D721Med (cell line): ENCODE data around the gene ZSCAN10.
A peak's percentile ranks its signal among the peaks of the same experiment; 100 is the strongest.

ENCODE experiments used
- DNase-seq: peaks from one replicate; pipeline ENCODE4 v3.0.0; 2011; ENCODE audit warnings: low spot score; ENCODE audit not compliant: insufficient read length
- FAIRE-seq: peaks from 2 replicates; lab custom pipeline; 2011; peaks lifted over from hg19 to GRCh38; lab: Jason Lieb, UNC
- TF ChIP-seq, protein P1 (sequence below): IDR thresholded peaks from 2 replicates; pipeline ENCODE4 v1.5.1; 2012; ENCODE audit warnings: mild to moderate bottlenecking, control low read depth; ENCODE audit not compliant: insufficient read depth; ENCODE audit errors: missing control alignments

Gene ZSCAN10

DNA sequence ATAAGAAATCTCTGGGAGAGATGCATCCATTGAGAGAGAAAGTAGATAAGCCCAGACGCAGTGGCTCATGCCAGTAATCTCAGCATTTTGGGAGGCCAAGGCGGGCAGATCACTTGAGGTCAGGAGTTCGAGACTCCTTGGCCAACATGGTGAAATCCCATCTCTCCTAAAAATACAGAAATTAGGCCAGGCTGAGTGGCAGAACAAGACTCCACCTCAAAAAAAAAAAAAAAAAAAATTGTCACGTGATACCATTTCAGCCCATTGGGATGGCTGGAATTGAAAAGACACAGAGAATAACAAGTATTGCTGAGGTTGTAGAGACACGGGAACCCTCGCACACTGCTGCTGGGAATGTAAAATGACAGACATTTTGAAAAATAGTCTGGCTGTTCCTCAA is 36.5 kb downstream of the ZSCAN10 start:
- FAIRE-seq, result no peak
- no peak for DNase-seq
- TF ChIP-seq, protein P1, sequence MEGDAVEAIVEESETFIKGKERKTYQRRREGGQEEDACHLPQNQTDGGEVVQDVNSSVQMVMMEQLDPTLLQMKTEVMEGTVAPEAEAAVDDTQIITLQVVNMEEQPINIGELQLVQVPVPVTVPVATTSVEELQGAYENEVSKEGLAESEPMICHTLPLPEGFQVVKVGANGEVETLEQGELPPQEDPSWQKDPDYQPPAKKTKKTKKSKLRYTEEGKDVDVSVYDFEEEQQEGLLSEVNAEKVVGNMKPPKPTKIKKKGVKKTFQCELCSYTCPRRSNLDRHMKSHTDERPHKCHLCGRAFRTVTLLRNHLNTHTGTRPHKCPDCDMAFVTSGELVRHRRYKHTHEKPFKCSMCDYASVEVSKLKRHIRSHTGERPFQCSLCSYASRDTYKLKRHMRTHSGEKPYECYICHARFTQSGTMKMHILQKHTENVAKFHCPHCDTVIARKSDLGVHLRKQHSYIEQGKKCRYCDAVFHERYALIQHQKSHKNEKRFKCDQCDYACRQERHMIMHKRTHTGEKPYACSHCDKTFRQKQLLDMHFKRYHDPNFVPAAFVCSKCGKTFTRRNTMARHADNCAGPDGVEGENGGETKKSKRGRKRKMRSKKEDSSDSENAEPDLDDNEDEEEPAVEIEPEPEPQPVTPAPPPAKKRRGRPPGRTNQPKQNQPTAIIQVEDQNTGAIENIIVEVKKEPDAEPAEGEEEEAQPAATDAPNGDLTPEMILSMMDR, result no peak

DNA sequence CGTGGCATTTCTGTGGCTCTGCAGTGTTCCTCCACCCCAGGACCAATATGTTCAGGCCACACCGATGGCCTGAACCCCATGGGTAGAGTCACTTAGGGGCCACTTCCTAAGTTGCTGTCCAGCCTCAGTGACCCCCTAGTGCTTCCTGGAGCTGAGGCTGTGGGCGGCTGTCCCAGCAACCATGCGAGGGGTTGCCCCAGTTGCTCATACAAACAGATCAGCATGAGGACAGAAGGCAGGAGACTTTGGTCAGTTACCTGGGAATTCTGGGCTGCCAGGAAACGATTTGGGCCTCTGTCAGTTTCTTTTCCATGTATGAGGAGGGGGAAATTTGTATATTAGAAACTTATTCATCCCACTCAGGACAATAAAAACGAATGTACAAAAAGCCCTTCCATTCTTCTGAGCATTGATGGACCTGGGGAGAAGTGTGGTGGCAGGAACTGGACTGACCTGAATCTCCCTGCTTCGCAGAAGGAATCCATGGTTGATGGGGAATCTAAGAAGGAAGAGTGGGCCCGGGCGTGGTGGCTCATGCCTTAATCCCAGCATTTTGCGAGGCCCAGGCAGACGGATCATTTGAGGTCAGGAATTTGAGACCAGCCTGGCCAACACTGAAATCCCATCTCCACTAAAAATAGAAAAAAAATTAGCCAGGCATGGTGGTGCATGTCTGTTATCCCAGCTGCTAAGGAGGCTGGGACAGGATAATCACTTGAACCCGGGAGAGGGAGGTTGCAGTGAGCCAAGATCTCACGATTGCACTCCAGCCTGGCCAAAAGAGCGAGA is 38.6 kb downstream of the ZSCAN10 start:
- FAIRE-seq (no peak), DNase-seq (no peak)
- TF ChIP-seq, protein P1, result no peak

DNA sequence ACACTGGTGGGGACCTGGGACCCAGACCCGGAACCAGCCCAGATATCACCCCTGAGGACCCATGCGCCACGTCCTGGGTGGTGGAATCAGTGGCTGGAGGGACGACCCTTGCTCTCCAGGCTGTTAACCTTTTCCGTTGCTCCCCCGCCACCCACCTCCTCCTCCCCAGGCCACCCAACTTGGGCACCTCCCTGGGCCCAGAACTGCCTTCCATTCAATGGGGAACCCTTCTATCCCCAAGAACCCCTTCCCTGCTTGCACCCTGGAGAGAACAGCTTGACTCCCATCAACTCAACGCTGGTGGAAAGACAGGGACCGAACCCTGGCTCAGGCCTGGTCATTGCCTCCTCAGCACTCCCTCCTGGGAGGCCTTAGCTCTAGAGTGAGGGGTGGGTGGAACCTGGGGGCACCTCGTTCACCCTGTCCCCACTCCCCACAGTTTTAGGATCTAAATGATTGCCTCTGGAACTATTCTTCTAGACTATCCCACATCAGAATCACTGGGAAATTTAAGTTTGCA is 39.3 kb downstream of the ZSCAN10 start:
- DNase-seq, result no peak
- FAIRE-seq, result no peak
- TF ChIP-seq, protein P1, result no peak

DNA sequence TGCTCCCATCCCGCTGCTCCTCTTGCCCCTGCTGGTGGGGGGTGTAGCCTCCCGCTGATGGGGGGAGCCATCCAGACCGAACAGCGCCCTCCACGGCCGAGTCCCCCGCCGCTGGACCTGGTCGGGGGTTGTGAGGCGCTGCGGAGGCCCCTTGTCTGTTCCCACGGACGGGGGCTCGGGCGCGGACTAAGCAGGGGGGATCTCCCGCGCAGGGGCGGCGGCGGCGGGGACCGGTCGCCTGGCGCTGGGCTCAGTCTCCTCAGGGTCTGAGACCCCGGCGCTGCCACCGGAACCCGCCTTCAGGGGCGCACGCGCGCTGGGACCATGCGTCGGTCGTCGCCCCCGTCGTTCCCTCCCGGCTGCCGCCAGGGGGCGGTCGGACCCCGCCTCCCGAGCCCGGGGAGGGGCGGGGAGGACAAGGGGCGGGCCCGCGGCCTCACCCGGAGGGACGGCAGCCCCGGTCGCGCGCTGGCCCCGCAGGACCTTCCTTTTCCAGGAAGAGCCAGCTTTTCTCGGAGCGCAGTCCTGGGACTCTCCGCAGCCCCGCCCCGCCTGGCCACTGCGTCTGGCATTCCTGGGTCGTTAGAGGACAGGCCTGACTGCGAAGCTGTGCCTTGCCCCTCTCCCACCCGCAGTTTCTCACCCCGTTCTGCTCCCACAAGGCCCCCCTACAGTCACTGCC is 39.9 kb downstream of the ZSCAN10 start:
- peak; percentile 84 for DNase-seq
- FAIRE-seq, result no peak
- TF ChIP-seq, protein P1, result peak; percentile 63

DNA sequence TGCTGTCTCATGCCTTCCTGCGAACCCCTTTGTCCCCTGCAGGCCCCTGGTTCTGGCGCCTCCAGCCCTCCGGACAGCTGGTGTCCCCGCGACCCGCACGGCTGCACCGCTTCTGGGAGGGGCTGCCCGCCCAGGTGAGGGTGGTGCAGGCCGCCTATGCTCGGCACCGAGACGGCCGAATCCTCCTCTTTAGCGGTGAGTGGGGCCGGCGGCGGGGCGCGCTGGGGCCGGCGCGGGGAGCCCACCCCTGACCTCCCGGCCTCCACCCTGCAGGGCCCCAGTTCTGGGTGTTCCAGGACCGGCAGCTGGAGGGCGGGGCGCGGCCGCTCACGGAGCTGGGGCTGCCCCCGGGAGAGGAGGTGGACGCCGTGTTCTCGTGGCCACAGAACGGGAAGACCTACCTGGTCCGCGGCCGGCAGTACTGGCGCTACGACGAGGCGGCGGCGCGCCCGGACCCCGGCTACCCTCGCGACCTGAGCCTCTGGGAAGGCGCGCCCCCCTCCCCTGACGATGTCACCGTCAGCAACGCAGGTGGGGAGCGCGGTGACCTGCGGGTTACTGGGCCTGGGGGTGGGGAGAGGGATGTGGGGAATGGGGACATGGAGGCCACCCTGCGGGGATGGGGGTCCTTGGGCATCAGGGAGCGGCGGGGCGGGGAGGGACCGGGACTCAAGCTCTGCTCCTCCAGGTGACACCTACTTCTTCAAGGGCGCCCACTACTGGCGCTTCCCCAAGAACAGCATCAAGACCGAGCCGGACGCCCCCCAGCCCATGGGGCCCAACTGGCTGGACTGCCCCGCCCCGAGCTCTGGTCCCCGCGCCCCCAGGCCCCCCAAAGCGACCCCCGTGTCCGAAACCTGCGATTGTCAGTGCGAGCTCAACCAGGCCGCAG is 40.7 kb downstream of the ZSCAN10 start:
- DNase-seq (no peak), FAIRE-seq (no peak)
- TF ChIP-seq, protein P1, result no peak

DNA sequence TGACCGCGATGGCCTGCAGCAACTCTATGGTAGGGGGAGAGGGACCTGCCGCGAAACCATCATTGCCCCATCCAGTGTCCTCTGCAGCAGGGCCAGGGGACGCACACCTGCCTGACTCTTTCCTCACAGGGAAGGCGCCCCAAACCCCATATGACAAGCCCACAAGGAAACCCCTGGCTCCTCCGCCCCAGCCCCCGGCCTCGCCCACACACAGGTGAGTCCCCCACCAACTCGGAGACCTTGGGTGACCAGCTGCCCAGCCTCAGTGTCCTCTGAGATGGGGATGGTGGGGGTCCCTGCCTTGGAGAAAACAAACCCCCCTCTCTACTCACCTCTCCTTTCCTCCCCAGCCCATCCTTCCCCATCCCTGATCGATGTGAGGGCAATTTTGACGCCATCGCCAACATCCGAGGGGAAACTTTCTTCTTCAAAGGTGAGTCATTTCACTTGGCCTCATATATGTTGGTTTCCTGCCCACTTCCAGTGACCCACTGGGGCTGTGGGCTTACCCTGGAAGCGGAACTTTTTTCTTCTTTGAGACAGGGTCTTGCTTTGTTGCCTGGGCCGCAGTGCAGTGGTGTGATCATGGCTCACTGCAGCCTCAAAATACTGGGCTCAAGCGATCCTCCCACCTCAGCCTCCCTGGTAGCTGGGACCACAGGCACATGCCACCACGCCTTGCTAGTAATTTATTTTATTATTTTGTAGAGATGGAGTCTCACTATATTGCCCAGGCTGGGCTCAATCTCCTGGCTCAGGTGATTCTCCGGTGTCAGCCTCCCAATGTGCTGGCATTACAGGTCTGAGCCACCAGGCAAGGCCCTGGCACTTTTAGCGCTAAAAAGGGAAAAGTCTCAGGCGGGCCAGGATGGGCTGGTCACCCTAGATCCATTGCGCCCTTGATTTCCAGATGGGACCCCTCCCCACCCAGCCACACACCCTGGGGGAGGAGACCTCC is 41.6 kb downstream of the ZSCAN10 start:
- DNase-seq (no peak), FAIRE-seq (no peak)
- TF ChIP-seq, protein P1, result no peak
